DMS 273 (cell line): ENCODE measurements around the gene TMEM255B.
"Not testable (repeated sequence)": the region's sequence is repeated elsewhere in the genome, so short reads cannot be mapped to it uniquely, and the experiment has no call there.

Experiments
- DNase-seq: peaks from one replicate; lab custom pipeline; 2025; ENCODE audit not compliant: unreplicated experiment; lab: John Stamatoyannopoulos, UW

TMEM255B gene

DNA sequence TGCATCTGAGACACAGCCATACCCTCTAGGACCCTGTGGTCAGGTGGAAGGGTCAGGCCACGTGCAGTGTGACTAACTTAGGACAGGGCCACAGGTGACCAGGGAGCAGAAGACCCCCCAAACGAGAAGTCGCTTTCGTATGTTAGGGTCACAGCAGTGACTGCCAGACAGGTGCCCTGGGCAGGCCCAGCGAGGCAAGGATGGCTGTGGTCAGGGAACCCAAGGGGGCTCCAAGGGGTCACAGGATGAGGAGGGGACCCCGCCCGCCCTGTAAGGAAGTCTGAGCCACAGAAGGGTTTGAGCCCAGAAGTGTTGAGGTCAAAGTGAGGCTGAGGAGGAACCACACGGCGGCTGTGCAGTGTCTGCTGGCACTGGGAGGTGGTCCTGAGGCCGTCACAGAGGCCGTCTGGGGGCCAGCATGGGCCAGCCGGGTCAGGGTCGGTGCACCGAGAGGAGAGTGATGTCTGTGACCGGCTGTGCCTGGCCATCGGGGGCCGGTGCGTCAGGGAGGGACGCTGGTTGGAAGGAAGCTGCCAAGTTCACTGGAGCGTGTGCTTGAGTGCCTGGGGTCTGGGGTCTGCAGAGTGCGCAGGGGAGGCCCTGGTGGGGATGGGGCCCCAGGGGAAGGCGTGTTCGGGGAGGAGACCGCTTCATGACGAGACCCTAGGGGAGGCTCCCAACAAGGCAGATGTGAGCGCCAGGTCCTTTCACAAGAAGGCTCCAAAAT is 24.8 kb upstream of the TMEM255B start:
- no peak for DNase-seq

- DNase-seq: no peak
Observed at GRCh38 chr13:113734826-113735125, 24.2 kb upstream of the TMEM255B start.

GRCh38 chr13:113735194-113735593 is 23.8 kb upstream of the TMEM255B start:
- no peak for DNase-seq

DNA sequence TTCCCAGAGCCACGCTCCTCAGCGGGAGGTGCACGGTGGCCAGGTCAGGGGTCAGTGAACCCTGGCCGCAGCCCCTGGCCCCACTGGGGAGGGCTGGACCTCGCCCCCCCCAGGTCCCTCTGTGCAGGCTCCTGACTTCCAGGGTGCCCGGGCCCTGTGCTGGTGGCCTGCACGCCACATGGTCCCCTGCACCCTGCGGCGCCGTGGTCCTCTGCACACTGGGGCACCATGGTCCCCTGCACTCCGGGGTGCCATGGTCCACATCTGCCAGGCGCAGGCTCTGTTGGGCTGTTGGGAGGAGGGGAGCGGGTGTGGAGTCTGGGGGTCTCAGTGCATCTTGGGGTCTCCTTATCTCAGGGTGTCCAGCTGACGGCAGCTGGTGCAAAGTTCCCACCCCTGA is 23.3 kb upstream of the TMEM255B start:
- DNase-seq: no peak

- no peak for DNase-seq
Observed at GRCh38 chr13:113736258-113736731, 22.7 kb upstream of the TMEM255B start.

- DNase-seq: no peak
Observed at GRCh38 chr13:113737803-113738202, 21.2 kb upstream of the TMEM255B start.

GRCh38 chr13:113739527-113740285 is 19.3 kb upstream of the TMEM255B start:
- no peak for DNase-seq

DNA sequence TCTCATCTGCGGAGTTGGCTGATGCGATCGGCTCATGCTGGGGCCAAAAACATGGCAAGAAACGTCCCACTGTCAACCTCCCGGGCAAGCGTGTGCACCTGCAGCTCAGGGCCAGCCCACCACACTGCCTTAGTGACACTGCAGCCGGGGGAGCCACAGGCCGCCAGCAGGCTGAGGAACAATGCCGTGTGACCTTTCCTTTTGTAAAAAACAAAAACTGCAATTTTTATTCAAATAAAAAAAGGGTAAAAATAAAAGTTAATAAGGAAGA is 18.8 kb upstream of the TMEM255B start:
- DNase-seq: no peak

GRCh38 chr13:113740661-113741060 is 18.4 kb upstream of the TMEM255B start:
- DNase-seq: no peak

- DNase-seq: no peak
Observed at GRCh38 chr13:113741191-113741668, 17.8 kb upstream of the TMEM255B start.

DNA sequence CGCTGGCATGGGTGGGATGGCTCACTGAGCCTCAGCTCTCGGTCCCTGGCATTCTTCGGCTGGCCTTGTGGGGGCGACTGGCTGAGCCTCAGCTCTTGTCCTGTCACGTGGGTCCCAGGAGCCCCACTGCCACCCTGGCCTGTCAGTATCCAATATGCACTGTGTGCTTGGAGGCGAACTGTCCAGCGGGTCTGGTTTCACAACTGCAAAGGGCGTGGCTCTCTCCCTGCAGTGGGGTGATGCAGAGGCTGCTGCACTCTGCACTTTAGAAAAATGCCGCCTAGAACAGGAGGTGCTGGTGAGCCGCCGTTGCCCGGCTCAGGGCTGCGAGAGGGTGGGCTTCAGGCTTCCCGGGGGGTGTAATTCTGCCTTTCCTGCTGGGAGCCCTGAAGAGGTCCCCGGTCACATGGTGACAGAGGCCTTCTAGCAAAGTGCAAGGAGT is 17.0 kb upstream of the TMEM255B start:
- peak; percentile 39 for DNase-seq

DNA sequence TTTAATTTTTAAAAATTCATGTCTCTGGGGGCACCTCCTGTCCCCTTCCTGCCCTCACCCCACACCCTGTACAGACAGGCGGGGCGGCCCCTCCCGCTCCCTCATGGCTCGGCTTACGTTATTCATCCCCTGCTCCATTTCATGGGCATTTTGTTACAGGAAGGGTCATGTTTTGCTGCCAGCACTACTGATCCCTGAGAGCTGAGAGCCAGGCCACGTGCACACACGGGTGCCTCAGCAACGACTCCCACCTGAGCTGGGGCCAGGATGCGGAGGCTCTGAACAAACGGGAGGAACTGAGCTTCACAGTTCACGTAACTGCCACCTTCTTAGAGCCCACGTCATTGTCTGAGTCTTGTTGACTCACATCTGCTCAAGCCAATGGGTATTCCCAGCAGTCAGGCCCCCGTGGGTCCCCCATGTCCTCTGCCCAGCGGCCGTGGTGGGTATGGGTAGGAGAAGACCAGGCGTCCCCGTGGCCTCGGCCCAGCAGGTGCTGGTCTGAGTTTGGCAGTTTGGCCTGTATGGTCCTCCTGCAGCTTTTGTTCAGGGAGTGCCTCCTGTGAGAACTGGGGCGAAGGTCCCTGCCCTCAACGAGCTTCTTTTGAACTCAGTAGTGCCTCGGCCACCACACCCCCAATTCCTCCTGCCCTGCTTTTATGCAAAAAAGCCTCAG is 16.4 kb upstream of the TMEM255B start:
- DNase-seq: no peak

- no peak for DNase-seq
Observed at GRCh38 chr13:113743366-113744195, 15.4 kb upstream of the TMEM255B start.

DNA sequence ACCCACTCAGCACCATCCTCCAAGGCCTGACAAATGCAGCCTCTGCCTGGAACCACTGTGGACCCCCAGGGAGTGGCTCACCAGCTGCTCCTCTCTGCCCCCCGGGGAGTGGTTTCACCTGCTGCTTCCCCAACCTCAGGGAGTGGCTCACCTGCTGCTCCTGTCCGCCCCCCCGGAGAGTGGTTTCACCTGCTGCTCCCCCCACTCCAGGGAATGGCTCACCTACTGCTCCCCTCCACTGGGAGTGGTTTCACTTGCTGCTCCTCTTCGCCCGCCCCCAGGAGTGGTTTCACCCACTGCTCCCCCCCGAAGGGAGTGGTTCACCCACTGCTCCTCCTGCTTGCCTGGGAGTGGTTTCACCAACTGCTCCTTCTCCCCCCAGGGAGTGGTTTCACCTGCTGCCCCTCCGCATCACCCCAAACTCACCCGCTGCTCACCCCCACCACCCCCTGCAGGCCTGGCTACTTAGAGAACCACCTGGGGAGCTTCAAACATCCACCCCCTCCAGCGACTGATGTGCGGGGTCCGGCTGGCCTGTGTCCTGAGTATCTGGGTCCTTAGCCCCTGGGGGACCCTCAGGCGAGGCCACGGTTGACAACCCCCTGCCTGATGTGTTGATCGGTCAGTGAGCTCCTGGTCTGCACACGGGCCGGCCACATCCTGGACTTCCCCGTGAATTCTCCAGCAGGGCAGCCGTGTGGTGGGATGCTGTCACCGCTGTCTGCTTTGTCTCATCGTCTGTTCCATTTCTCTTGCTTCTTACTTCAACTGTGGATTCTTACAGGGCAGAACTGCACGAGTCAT is 14.6 kb upstream of the TMEM255B start:
- DNase-seq: no peak

GRCh38 chr13:113745059-113745458 is 14.0 kb upstream of the TMEM255B start:
- no peak for DNase-seq

DNA sequence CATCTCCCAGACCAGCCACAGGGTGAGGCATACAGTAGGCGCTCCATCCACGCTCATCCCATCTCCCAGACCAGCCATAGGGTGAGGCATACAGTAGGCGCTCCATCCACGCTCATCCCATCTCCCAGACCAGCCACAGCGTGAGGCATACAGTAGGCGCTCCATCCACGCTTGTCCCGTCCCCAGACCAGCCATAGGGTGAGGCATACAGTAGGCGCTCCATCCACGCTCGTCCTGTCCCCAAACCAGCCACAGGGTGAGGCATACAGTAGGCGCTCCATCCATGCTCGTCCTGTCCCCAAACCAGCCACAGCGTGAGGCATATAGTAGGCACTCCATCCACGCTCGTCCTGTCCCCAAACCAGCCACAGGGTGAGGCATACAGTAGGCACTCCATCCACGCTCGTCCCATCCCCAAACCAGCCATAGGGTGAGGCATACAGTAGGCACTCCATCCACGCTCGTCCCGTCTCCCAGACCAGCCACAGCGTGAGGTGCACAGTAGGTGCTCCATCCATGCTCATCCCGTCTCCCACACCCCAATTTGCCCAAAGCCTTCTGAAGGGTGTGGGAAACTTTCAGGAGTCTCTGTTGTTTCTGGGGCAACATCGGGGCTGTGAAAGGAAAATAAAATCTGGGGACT is 13.4 kb upstream of the TMEM255B start:
- not testable (repeated sequence) for DNase-seq

DNA sequence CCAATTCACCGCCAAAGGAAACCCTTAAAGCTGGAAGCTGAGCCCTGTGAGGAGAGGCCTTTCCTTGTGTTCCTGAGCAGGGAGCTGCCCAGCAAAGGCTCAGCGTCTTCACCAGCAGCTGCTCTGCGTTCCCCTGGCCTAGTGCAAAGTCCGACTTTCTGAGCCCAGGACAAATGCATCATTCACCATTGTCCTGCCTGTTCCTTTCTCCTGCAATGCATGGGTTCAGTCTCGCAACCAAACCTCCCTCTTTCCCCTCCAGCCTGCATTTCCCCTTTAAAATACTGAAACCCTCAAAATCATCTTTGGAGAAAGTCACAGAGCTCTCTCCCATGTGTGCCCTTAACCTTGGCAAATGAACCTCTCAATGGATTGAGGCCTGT is 12.9 kb upstream of the TMEM255B start:
- DNase-seq: no peak

GRCh38 chr13:113746671-113747070 is 12.4 kb upstream of the TMEM255B start:
- no peak for DNase-seq

GRCh38 chr13:113747291-113747833 is 11.7 kb upstream of the TMEM255B start:
- no peak for DNase-seq
